Activated effector memory CD4-positive, alpha-beta T cell treated with Interleukin-2 at 50 U/mL for 16 hours (primary cell): ENCODE measurements around the gene DIAPH3.

Source experiments
- DNase-seq: peaks from one replicate; pipeline ENCODE4 v3.0.0-alpha.2; 2020

Gene DIAPH3

DNA sequence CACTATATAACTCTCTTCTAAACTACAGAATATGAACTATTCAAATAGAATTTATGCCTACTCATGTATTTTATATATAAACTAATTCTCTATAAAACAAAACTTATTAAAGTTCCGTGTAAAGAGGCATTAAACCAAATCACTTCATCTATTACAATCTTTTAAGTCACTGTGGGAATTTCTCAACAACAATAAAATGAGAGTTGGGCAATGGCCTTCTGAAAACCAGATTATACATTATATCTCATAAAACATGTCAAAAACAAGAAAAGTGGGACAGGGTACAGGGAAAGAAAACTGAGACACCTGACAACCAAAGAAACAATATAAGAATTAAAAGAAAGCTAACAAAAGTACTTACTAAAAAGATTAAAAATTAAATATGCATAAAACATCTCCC lies 145.2 kb downstream of the DIAPH3 start:
- DNase-seq, result no peak

DNA sequence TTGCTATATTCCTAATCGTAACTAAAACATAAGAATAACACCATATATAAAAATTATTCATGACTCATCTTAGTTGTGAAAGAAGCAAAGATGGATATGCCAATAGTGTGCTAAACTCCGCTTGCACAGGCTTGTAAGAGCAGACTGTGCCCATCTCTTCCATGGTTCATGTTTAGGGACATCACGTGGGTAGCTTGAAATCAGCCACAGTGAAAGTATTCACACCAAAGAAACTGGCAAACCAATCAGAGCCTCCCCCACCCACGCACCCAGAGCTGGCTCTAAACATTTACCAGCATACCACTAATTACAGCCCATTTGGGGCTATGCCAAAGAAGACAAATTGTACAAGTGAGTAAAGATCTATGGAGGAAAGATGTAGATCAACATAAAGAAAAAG lies 147.5 kb downstream of the DIAPH3 start:
- DNase-seq, result no peak

DNA sequence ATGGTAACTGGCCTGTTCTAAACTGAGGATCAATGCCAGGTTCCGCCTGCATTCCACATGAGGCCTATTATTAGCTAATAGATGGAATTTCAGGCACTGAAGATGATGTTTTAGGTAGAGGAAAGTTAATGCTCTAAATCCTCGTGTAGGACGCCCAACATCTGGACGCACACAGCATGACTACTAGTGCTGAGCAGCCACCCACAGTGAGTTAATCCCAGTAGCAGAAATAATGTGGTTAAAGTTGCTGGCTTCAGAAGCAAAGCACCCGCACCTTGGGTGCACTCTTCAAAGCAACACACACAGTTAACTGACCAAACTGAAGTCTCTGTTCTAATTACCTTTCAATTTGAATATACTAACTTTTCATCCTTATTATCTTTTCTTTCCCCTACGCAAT lies 150.6 kb downstream of the DIAPH3 start:
- no peak for DNase-seq

DNA sequence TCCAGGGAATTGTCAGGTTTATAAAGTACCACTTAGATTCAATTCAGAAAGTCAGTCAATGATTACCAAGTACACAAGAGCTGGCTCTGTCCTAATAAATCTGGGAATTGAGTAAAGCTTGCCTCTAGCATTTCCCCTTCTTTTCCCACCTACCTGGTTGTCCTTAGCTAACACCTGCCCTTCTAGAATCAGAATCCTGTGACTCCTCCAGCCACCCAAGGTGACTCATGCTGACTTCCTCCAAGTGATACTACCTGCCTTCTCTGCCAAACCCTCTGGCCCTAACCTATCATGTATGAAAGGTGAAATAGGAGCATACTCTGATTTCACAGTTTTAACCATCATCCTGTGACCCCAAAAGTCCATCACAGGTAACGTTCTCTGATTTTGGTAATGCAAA lies 151.2 kb downstream of the DIAPH3 start:
- DNase-seq, result no peak

GRCh38 chr13:60009300-60010253 lies 154.2 kb downstream of the DIAPH3 start:
- DNase-seq, result no peak

DNA sequence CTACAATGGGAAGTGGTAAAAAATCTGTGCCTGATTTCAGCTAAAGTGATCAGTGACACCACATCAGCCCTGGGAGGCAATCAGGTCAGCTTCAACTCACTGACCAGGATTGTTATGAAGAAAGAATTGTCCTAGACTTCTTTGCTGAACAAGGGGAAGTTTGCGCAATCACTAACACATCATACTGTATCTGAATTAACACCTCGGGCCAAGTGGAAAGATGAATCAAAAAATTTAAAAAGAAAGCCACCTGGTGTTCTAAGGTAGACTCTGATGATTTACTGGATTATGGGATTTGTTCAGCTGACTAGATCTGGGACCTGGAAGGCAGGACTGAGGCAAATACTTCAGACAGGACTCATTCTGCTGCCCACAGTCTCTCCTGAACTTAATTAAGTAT lies 161.8 kb downstream of the DIAPH3 start:
- DNase-seq, result no peak

- DNase-seq, result no peak
Measured at GRCh38 chr13:60000976-60001375, 162.8 kb downstream of the DIAPH3 start.

- no peak for DNase-seq
Measured at GRCh38 chr13:60000081-60000480, 163.6 kb downstream of the DIAPH3 start.

DNA sequence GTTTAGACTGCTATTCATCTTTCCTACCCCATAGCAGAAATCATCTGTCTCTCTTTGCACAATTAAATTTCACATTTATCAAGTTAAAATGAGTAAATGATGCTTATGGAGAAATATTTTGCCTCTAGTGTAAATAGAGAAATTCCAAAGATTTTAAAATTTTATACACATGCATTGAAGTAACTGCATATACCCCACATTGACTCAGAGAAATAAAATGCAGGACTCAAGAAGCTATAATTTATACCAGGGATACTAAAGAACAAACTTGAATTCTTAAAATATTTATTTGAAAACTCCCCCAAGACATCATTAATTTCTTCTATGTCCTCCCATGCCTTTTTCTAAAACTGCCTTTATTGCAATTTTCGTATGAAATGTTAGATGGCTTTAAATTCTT lies 165.8 kb downstream of the DIAPH3 start:
- DNase-seq, result no peak

DNA sequence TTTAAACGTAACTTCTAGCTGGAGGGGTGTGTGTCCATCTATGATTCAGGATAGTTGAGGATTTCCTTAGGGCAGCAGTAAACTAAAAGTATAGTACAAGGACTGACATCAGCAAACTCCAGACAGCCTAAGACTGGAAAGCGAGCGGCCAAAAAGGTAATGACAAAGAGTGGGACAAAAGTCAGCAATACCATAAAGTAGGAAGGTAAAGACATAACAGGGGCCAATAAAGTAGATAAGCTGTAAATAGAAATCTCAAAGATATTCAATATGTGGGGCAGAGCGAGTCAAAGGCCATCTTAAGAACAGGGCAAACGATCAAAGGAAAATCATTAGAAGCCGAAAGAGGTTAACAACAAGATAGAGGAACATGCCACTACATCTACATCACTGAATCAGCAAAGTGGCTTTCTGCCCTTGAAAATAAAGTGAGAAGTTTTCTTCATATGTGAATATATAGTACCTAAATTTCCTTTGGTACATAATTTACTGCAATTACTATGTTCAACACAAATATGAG lies 167.2 kb downstream of the DIAPH3 start:
- no peak for DNase-seq

DNA sequence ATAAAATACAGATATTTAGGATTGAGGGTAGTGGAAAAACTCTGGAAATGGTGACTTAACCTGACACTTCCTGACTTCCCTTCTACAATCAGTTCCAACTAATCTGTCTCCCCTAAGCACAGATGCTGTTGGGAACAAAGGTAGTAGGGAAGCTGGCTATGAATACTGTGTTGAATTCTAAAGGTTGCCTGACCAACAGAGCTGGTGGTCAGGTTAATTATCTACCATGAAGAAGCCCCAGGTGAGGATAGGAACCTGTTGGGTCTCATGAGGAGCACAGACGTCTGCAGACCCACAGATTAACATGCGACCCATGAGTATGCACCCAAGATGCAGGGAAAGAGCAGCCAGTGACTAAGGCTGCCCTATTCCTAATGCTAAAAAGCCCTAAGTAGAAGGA lies 172.3 kb downstream of the DIAPH3 start:
- no peak for DNase-seq

DNA sequence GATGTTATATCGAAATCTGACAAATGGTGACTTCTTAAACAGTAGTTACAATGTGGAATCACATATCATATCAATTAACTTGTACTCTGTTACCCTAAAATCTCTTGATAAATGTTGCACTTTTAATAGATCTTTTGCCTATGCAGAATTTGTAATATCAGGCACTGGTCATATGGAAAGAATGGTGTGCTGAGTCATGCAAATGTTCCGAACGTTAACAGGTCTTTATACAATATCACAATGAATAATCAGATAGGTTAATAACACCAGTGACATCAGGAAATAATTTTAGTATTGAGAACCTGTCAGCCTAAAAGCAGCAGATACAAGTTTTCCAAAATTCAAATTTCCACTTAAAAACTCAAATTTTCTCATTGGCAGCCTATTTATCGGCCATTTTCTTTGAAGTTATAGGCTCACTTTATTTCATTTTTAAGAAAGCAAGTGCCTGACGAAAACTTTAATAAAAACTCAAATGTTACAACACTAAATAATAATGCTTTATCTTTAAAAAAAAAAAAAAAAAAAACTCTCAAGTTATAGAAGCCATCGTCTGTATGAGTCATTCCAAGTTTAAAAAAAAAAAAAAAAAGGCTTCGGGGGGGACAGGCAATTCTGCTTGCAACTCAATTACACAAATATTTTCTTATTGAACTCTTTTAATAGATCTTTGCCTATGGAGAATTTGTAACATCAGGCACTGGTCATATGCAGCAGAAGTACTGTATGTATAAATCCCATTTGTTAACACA lies 180.9 kb downstream of the DIAPH3 start:
- no peak for DNase-seq

- no peak for DNase-seq
Measured at GRCh38 chr13:59979589-59979988, 184.1 kb downstream of the DIAPH3 start.

DNA sequence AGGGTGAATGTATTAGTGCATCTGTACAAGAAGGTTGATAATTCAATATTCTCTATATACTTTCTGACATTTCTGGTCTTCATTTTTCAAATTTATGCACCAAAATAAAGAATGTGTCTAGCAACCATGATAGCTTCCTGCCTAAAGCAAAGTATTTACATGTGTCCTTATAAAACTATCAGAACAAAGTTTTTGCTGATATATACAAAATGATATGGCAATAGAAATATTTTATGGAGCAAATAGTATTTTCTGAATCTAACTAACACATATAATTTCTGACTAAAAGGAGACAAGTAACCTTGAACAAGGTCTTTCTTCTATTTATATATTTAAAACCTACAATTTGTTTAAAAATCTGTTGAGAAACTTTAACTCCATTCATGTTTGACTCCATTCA lies 184.9 kb downstream of the DIAPH3 start:
- DNase-seq, result no peak

GRCh38 chr13:59976856-59977255 lies 186.9 kb downstream of the DIAPH3 start:
- no peak for DNase-seq

DNA sequence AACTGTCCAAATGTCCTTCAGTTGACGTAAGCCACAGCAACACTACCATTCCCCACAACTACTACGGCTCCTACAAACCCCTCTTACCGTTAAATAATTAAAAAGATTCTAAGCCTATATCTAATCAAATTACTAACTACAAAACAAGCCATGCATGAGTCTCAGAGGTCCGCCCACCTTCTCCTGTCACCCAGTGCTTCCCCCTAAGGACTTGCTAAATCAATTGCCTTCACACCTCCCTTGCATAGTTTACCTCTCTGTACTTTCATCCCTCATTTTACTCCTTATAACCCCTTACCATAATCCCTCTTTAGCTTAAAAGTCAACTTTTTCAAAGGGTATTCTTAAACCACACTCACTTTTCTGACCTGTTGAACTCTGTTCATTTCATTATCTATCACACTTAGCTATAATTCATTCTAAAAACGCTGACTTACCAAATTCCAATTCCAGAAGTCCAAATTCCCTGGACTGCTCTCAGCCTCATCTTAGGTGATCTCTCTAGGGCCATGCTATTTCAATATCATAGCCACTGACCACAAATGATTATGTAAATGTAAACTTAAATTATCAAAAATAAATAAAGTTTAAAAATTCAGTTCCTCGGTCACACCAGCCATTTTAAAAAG lies 187.8 kb downstream of the DIAPH3 start:
- DNase-seq, result no peak

GRCh38 chr13:59970847-59971246 lies 192.9 kb downstream of the DIAPH3 start:
- DNase-seq, result no peak

GRCh38 chr13:59963827-59964226 lies 199.9 kb downstream of the DIAPH3 start:
- no peak for DNase-seq

DNA sequence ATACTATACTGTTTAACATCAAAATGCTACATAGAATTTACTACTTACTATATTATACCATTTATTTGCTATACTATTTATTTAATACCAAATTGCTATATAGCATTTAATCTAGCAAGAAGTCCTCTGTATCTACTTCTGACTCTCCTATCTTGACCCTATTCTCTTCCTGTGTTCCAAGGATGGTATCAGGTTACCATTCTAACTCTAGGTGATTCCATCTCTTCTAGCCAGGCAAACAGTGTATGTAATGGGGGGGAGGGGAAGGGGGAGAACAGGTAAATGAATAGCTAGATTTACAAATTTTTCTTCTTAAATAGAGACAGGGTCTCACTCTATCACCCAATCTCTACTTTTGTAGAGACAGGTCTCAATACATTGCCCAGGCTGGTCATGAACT lies 200.3 kb downstream of the DIAPH3 start:
- DNase-seq, result no peak

- DNase-seq, result no peak
Measured at GRCh38 chr13:59962343-59962742, 201.4 kb downstream of the DIAPH3 start.

DNA sequence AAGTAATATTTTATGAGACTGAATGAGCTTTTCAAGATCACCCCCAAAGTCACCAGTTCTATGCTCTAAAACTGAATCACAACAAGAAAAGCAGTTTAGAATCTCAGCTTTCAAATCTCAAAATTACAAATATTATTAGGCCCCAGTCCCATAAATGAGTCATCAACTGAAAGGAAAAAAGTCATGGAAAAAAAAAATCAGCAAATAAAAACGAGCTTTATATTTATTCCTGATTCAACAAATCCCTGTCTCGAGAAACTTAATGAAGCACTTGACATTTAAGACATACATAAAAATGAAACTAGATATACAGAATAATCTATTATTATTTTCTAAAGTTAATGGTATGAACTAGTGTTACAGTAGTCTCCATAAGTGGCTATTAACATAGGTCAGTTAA lies 203.0 kb downstream of the DIAPH3 start:
- DNase-seq, result no peak

DNA sequence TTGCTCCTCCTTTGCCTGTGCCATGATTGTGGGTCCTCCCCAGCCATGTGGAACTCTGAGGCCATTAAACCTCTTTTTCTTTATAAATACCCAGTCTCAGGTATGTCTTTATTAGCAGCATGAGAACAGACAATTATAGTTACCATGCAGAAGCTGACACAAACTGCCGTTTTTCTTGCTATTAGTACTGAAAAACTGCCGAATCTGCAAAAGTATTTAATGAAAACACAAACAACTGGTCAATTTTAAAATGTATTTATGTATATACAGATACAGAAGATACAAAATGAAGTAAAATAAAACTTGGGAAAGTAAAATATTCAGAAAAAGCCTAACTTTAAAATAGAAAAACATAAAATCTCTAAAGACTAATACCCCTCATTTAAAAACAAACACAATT lies 206.3 kb downstream of the DIAPH3 start:
- DNase-seq, result no peak

- DNase-seq, result no peak
Measured at GRCh38 chr13:59954601-59955000, 209.1 kb downstream of the DIAPH3 start.

DNA sequence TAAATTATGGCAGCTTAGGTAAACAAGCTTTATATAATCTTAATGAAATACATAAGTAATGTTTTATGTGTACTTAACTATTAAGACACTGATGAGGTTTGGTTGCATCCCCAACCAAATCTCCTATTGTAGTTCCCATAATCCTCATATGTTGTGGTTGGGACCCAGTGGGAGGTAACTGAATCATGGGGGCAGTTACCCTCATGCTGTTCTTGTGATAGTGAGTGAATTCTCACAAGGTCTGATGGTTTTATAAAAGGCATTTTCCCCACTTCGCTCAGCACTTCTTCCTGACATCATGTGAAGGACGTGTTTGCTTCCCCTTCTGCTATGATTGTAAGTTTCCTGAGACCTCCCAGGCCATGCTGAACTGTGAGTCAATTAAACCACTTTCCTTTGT lies 212.7 kb downstream of the DIAPH3 start:
- no peak for DNase-seq
